GM12878 (cell line): ENCODE data around the gene COL1A2. TPM values are rescaled to one million over a fixed set of nuclear protein-coding genes. Genes with fewer than 3 reads are reported as not detected.

Experiments
- ATAC-seq: fragments of 200-7000 bp; cut with Tn5 transposase; 3 replicates; pipeline ENCODE4 v1.9.1; 2020; ENCODE audit warnings: mild to moderate bottlenecking, moderate library complexity
- BruUV-seq: library from RNA; stranded (reverse); fragments of 400-500 nt; replicated peaks from 2 replicates; lab custom pipeline; 2021; lab: Mats Ljungman, UMichigan
- CTCF ChIA-PET: fragments of 300-600 bp; sonication (Branson Sonifier 250); formaldehyde crosslinking; extraction: SDS; loops from one replicate; lab custom pipeline; 2021; ENCODE audit warnings: inconsistent platforms; lab: Yijun Ruan, JAX
- POLR2A ChIA-PET: fragments of 350-600 bp; formaldehyde crosslinking; extraction: SDS; loops from one replicate; lab custom pipeline; 2021; ENCODE audit warnings: inconsistent platforms; lab: Charles Lee
- RAD21 ChIA-PET: fragments of 300-600 bp; sonication (Branson Sonifier 250); formaldehyde crosslinking; loops from one replicate; lab custom pipeline; 2023; ENCODE audit warnings: antibody characterized with exemption; ENCODE audit not compliant: unreplicated experiment; lab: Charles Lee
- SMC1A ChIA-PET: fragments of 300-600 bp; sonication (Branson Sonifier 250); formaldehyde crosslinking; loops from one replicate; lab custom pipeline; 2023; ENCODE audit not compliant: unreplicated experiment, uncharacterized antibody; lab: Charles Lee
- DNase-seq: peaks from one replicate; pipeline ENCODE4 v3.0.0-alpha.2; 2011; ENCODE audit warnings: low read depth, low spot score
- FAIRE-seq: peaks from 3 replicates; lab custom pipeline; 2011; peaks lifted over from hg19 to GRCh38; lab: Jason Lieb, UNC
- H2AFZ ChIP-seq: 2 replicates; pipeline ENCODE4 v1.6.0; 2011; ENCODE audit warnings: low read depth, low read length, control low read depth; ENCODE audit not compliant: control insufficient read depth
- H3K27ac ChIP-seq: 2 replicates; pipeline ENCODE4 v1.5.1; 2011; ENCODE audit warnings: control low read depth; ENCODE audit not compliant: control insufficient read depth, insufficient read depth
- H3K27me3 ChIP-seq, 2 experiments: replicated peaks in 1 of 2; 2 replicates each; pipeline versions ENCODE4 v1.6.0 to v1.6.1; 2011; ENCODE audit warnings: low read length in 1 of 2; ENCODE audit not compliant: control insufficient read depth in 2 of 2, insufficient read depth in 2 of 2
- H3K36me3 ChIP-seq, 2 experiments: 2 replicates each; pipeline ENCODE4 v1.5.1; 2011; ENCODE audit warnings: low read length in 1 of 2; ENCODE audit not compliant: control insufficient read depth in 2 of 2, insufficient read depth in 2 of 2
- H3K4me1 ChIP-seq: 2 replicates; pipeline ENCODE4 v1.6.1; 2011; ENCODE audit warnings: mild to moderate bottlenecking, low read length, moderate library complexity, mixed read lengths; ENCODE audit not compliant: control insufficient read depth, insufficient read depth
- H3K4me2 ChIP-seq: 2 replicates; pipeline ENCODE4 v1.6.0; 2011; ENCODE audit warnings: control low read depth; ENCODE audit not compliant: control insufficient read depth, insufficient read depth
- H3K4me3 ChIP-seq: fragments of 200-600 bp; sonication (generic); 2 replicates; pipeline ENCODE4 v1.5.1; 2016
- H3K79me2 ChIP-seq: 2 replicates; pipeline ENCODE4 v1.6.0; 2011; ENCODE audit warnings: low read length; ENCODE audit not compliant: control insufficient read depth, insufficient read depth
- H3K9ac ChIP-seq: 2 replicates; pipeline ENCODE4 v1.8.0; 2011; ENCODE audit warnings: low read length, control low read depth, mixed read lengths; ENCODE audit not compliant: control insufficient read depth, insufficient read depth
- H3K9me3 ChIP-seq: replicated peaks from 3 replicates; pipeline ENCODE4 v1.5.1; 2011; ENCODE audit warnings: mild to moderate bottlenecking, low read length; ENCODE audit not compliant: control insufficient read depth, insufficient read depth
- H4K20me1 ChIP-seq: 2 replicates; pipeline ENCODE4 v1.6.0; 2011; ENCODE audit not compliant: control insufficient read depth, insufficient read depth
- BHLHE40 ChIP-seq, 2 experiments: fragments of 450-650 bp in 1 of 2; IDR thresholded peaks; 2 replicates each; pipeline ENCODE4 v1.6.1; 2011 to 2017; ENCODE audit warnings: low read depth in 2 of 2, borderline replicate concordance in 1 of 2, improper control_type of control experiment in 1 of 2, low read length in 1 of 2, mild to moderate bottlenecking in 1 of 2
- EGR1 ChIP-seq, 2 experiments: IDR thresholded peaks; 1 replicate in 1 of 2; 2 replicates in 1 of 2; pipeline ENCODE4 v1.6.1; 2011 to 2012; ENCODE audit warnings: low read depth in 2 of 2, low read length in 2 of 2, borderline replicate concordance in 1 of 2, mild to moderate bottlenecking in 1 of 2, moderate library complexity in 1 of 2
- ETV6 ChIP-seq, 2 experiments: fragments of 450-650 bp in 1 of 2; IDR thresholded peaks in 1 of 2; conservative IDR thresholded peaks in 1 of 2; 2 replicates each; pipeline ENCODE4 v1.6.1; 2014; ENCODE audit warnings: antibody characterized with exemption in 1 of 2, borderline replicate concordance in 1 of 2, low read depth in 1 of 2, mild to moderate bottlenecking in 1 of 2, moderate library complexity in 1 of 2
- HSF1 ChIP-seq: fragments of 150-350 bp; IDR thresholded peaks from 2 replicates; pipeline ENCODE4 v1.6.1; 2014; ENCODE audit warnings: mild to moderate bottlenecking, low read depth, low read length
- PAX5 ChIP-seq: IDR thresholded peaks from 2 replicates; pipeline ENCODE4 v1.6.1; 2011; ENCODE audit warnings: low read depth, low read length, borderline replicate concordance
- PBX3 ChIP-seq: IDR thresholded peaks from 2 replicates; pipeline ENCODE4 v1.6.1; 2011; ENCODE audit warnings: mild to moderate bottlenecking, low read depth, low read length, moderate library complexity; ENCODE audit not compliant: insufficient replicate concordance
- PRDM15 ChIP-seq: fragments of 450-650 bp; formaldehyde crosslinking; IDR thresholded peaks from 2 replicates; pipeline ENCODE4 v1.4.0; 2020; ENCODE audit warnings: mild to moderate bottlenecking, moderate library complexity
- SMAD5 ChIP-seq: IDR thresholded peaks from 2 replicates; pipeline ENCODE4 v1.6.1; 2016; ENCODE audit warnings: antibody characterized with exemption, low read depth
- SREBF1 ChIP-seq: IDR thresholded peaks from 2 replicates; pipeline ENCODE4 v1.6.1; 2012; ENCODE audit warnings: mild to moderate bottlenecking, low read length
- TAF1 ChIP-seq: IDR thresholded peaks from 2 replicates; pipeline ENCODE4 v1.6.1; 2011; ENCODE audit warnings: mild to moderate bottlenecking, low read depth, low read length, borderline replicate concordance
- WGBS: methylation state at CpG from one replicate; pipeline ENCODE4 v1.1.6; 2016; ENCODE audit warnings: low lambda C conversion rate; ENCODE audit not compliant: insufficient replicate concordance, insufficient coverage; ENCODE audit errors: missing lambda C conversion rate; 5-methylcytosine and 5-hydroxymethylcytosine counted together
- in situ Hi-C: fragments of 300-500 bp; cut with MboI; formaldehyde crosslinking; loops from 9 replicates; pipeline ENCODE4 v1.14.3; 2018; ENCODE audit warnings: mixed read lengths
- intact Hi-C: fragments of 100-400 bp; cut with micrococcal nuclease; formaldehyde crosslinking; loops from one replicate; pipeline ENCODE4 v1.14.2; 2022; ENCODE audit not compliant: unreplicated experiment
- polyA plus RNA-seq, 11 experiments: library from polyadenylated mRNA; depleted of rRNA in 4 of 11; unstranded in 6 of 11; stranded (reverse) in 5 of 11; fragments of >200 nt; fragmentation: Nextera tagmentation in 4 of 11; fragmentation: Illumina TruSeq in 1 of 11; extraction: Ambion mirVana in 4 of 11; extraction: Trizol in 1 of 11; gene quantifications; 1 replicate in 1 of 11; 2 replicates in 10 of 11; pipeline versions ENCODE4 v1.2.1 to v1.2.3, GENCODE V29; 2011 to 2016; ENCODE audit warnings: inconsistent platforms in 2 of 11, missing spikeins in 2 of 11, low read depth in 1 of 11
- total RNA-seq, 4 experiments: library from RNA; depleted of rRNA in 3 of 4; stranded (reverse); fragments of >200 nt in 3 of 4; fragmentation: Illumina TruSeq in 1 of 4; extraction: Trizol in 1 of 4; gene quantifications; 2 replicates each; pipeline versions ENCODE4 v1.2.1 to v1.2.3, GENCODE V29; 2013 to 2021

COL1A2 gene
- total and polyA plus RNA-seq, 10 of the 15 experiments (the other 5 are each of a cell fraction or from before 2014, with no cell fraction given): 0.03 to 2.5 (median 0.76) TPM; not detected in 4

GRCh38 chr7:94436700-94437099, 42.0 kb downstream of the COL1A2 start:
- FAIRE-seq: no peak
- SMC1A ChIA-PET: interaction anchor here (0.6 to 2.1 kb wide), 6 partner anchors 12 to 812 kb away, joined by 3 to 6 read pairs (median 3); no protein-coding TSS in a partner anchor
- in situ Hi-C loops: loop anchor here (25.0 kb wide), 1 partner anchor 1251 kb away; no protein-coding TSS in a partner anchor

GRCh38 chr7:94439893-94440381, 45.2 kb downstream of the COL1A2 start:
- in situ Hi-C loops: loop anchor here (25.0 kb wide), 1 partner anchor 1247 kb away; no protein-coding TSS in a partner anchor
- no peak overlapping the region for H2AFZ ChIP-seq
- CTCF ChIA-PET: interaction anchor here (1.2 to 1.6 kb wide), 3 partner anchors 9 to 640 kb away, joined by 3 to 4 read pairs (median 3); no protein-coding TSS in a partner anchor
- POLR2A ChIA-PET: no interaction called here
- H4K20me1 ChIP-seq: no peaks in the 10 kb centered on the region
- no peaks in the 10 kb centered on the region; a peak in 1 of 4 replicates for H3K27me3 ChIP-seq
- SMC1A ChIA-PET: interaction anchor here (1.0 to 1.9 kb wide), 2 partner anchors 10 to 28 kb away, joined by 3 to 8 read pairs; no protein-coding TSS in a partner anchor
- no peaks in the 10 kb centered on the region for H3K4me1 ChIP-seq
- H3K79me2 ChIP-seq: no peaks in the 10 kb centered on the region
- no peak for FAIRE-seq
- 62% methylated on average over 3 of the region's 3 CpGs for WGBS
- H3K4me2 ChIP-seq: no peak overlapping the region
- no peaks in the 10 kb centered on the region for H3K9me3 ChIP-seq
- no peak overlapping the region for H3K4me3 ChIP-seq
- no peak overlapping the region for H3K27ac ChIP-seq
- DNase-seq: no peak
- BruUV-seq: no TSS peak
- no peak overlapping the region for H3K9ac ChIP-seq
- no peak for ATAC-seq
- intact Hi-C loops: loop anchor here (5.0 kb wide), 1 partner anchor 723 kb away; no protein-coding TSS in a partner anchor
- no peaks in the 10 kb centered on the region for H3K36me3 ChIP-seq
- RAD21 ChIA-PET: interaction anchor here (1.6 kb wide), 1 partner anchor 10 kb away, joined by 5 read pairs; no protein-coding TSS in a partner anchor
- no peak for TF ChIP-seq TAF1
- TF ChIP-seq HSF1: no peak
- no peak for TF ChIP-seq PBX3
- no peak for TF ChIP-seq SMAD5
- TF ChIP-seq BHLHE40 (IDR thresholded peaks at IDR 0.05; ENCODE audit: borderline replicate concordance in 1 of 2, low read depth in 2 of 2, low read length in 1 of 2): no peak
- TF ChIP-seq PRDM15: no peak

More at GRCh38 chr7:94436700-94437099, 42.0 kb downstream of the COL1A2 start:
- H3K27me3 ChIP-seq: no peaks in the 10 kb centered on the region; a peak in 1 of 4 replicates
- H3K4me1 ChIP-seq: no peaks in the 10 kb centered on the region
- no peak overlapping the region for H2AFZ ChIP-seq
- no TSS peak for BruUV-seq
- no peaks in the 10 kb centered on the region for H4K20me1 ChIP-seq
- 70% methylated on average over 4 of the region's 4 CpGs for WGBS
- POLR2A ChIA-PET: no interaction called here
- no peaks in the 10 kb centered on the region for H3K36me3 ChIP-seq
- DNase-seq (no peak), ATAC-seq (no peak)
- no peak for TF ChIP-seq EGR1 (IDR thresholded peaks at IDR 0.05; ENCODE audit: borderline replicate concordance in 1 of 2, low read depth in 2 of 2, low read length in 2 of 2)
- TF ChIP-seq PAX5: no peak
- no peak for TF ChIP-seq SREBF1
- no peak for TF ChIP-seq ETV6 (conservative IDR thresholded peaks at IDR 0.05 in 1 of 2, IDR thresholded peaks at IDR 0.05 in 1 of 2; ENCODE audit: borderline replicate concordance in 1 of 2, low read depth in 1 of 2)
- CTCF ChIA-PET: interaction anchor here (0.7 to 5.5 kb wide), 15 partner anchors 9 to 1044 kb away, joined by 3 to 46 read pairs (median 4); no protein-coding TSS in a partner anchor
- intact Hi-C loops: loop anchor here (1.0 to 5.0 kb wide), 2 partner anchors 636 to 719 kb away; no protein-coding TSS in a partner anchor
- H3K9me3 ChIP-seq: no peaks in the 10 kb centered on the region
- RAD21 ChIA-PET: interaction anchor here (1.1 to 2.2 kb wide), 4 partner anchors 12 to 1190 kb away, joined by 3 to 9 read pairs (median 5); no protein-coding TSS in a partner anchor
- H3K9ac ChIP-seq: no peak overlapping the region
- H3K4me3 ChIP-seq: no peak overlapping the region
- H3K4me2 ChIP-seq: no peak overlapping the region
- H3K79me2 ChIP-seq: no peaks in the 10 kb centered on the region
- no peak overlapping the region for H3K27ac ChIP-seq
